Measurements from ENCODE around the gene AMT.
"Not testable (repeated sequence)": the region's sequence is repeated elsewhere in the genome, so short reads cannot be mapped to it uniquely, and the experiment has no call there.

The AMT gene

DNA sequence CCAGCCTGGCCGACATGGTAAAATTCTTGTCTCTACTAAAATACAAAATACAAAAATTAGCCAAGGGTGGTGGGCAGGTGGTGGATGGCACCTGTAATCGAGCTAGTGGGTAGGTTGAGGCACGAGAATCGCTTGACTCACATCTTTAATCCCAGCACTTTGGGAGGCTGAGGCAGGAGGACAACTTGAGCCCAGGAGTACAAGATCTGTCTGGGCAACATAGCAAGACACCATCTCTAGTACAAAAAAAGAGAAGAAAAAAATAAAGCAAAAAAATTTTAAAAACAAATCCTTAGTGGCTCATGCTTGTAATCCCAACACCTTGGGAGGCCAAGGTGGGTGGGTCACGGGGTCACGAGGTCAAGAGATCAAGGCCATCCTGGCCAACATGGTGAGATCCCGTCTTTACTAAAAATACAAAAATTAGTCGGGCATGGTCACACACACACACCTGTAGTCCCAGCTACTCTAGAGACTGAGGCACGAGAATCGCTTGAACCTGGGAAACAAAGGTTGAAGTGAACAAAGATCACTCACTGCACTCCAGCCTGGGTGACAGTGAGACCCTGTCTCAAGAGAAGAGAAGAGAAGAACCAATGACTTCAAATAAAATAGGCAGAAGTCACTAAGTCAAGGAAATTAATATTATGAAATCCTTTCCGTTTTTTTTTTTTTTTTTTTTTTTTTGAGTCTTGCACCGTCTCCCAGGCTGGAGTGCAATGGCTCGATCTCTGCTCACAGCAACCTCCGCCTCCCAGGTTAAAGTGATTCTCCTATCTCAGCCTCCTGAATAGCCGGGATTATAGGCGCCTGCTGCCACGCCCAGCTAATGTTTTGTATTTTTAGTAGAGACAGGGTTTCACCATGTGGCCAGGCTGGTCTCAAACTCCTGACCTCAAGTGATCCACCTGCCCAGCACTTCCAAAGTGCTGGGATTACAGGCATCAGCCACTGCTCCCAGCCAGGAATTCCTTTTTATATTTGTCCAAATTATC lies 15.4 kb downstream of the AMT start:
- Histone ChIP-seq H3K36me3 (ENCODE audit: insufficient read depth, low read length) (peaks cover 17% of the 10 kb centered on the region; the same call in 1 of the 2 replicates), H3K79me2 (ENCODE audit: insufficient read depth, low read length) (peaks cover 98% of the 10 kb centered on the region), H3K9me2 (replicated peaks; ENCODE audit: low read depth, low read length) (no peaks in the 10 kb centered on the region), H3K27me3 (ENCODE audit: insufficient read depth, low read length, poor library complexity, severe bottlenecking) (no peaks in the 10 kb centered on the region), H2AFZ (ENCODE audit: low read length) (no peak overlapping the region), H3K4me3 (ENCODE audit: low read length, poor library complexity, severe bottlenecking) (peak overlapping the region; percentile 79), H3K9ac (ENCODE audit: low read depth, low read length, poor library complexity, severe bottlenecking) (peak overlapping the region; percentile 45), H3K4me2 (ENCODE audit: low read depth, low read length, poor library complexity, severe bottlenecking) (peak overlapping the region; percentile 93), H3F3A (ENCODE audit: low read depth) (no peaks in the 10 kb centered on the region), H4K20me1 (ENCODE audit: insufficient read depth, low read length, poor library complexity, severe bottlenecking) (peaks cover 88% of the 10 kb centered on the region), H3K9me3 (ENCODE audit: insufficient read depth, low read depth, low read length) (no peaks in the 10 kb centered on the region), H3K4me1 (ENCODE audit: insufficient read depth, low read length, poor library complexity, severe bottlenecking) (peaks cover 34% of the 10 kb centered on the region)
- TF ChIP-seq EZH2phosphoT487 (IDR thresholded peaks at IDR 0.05; ENCODE audit: borderline replicate concordance): no peak
- no peak for TF ChIP-seq CTCF (conservative IDR thresholded peaks at IDR 0.05; ENCODE audit: low read length)

GRCh38 chr3:49405570-49405969 lies 16.7 kb downstream of the AMT start:
- Histone ChIP-seq H3K79me2 (ENCODE audit: insufficient read depth, low read length) (peaks cover 100% of the 10 kb centered on the region), H4K20me1 (ENCODE audit: insufficient read depth, low read length, poor library complexity, severe bottlenecking) (peaks cover 90% of the 10 kb centered on the region), H3K36me3 (ENCODE audit: insufficient read depth, low read length) (peaks cover 26% of the 10 kb centered on the region; the same call in 1 of the 2 replicates), H3K4me1 (ENCODE audit: insufficient read depth, low read length, poor library complexity, severe bottlenecking) (peaks cover 29% of the 10 kb centered on the region), H3K4me2 (ENCODE audit: low read depth, low read length, poor library complexity, severe bottlenecking) (peak overlapping the region; percentile 93)
- H3F3A ChIP-seq (ENCODE audit: low read depth); H3K27me3 ChIP-seq (ENCODE audit: insufficient read depth, low read length, poor library complexity, severe bottlenecking); H3K9me3 ChIP-seq (ENCODE audit: insufficient read depth, low read depth, low read length); H3K9me2 ChIP-seq (replicated peaks; ENCODE audit: low read depth, low read length); H2AFZ ChIP-seq (ENCODE audit: low read length); H3K9ac ChIP-seq (ENCODE audit: low read depth, low read length, poor library complexity, severe bottlenecking); H3K4me3 ChIP-seq (ENCODE audit: low read length, poor library complexity, severe bottlenecking): not testable (repeated sequence)

DNA sequence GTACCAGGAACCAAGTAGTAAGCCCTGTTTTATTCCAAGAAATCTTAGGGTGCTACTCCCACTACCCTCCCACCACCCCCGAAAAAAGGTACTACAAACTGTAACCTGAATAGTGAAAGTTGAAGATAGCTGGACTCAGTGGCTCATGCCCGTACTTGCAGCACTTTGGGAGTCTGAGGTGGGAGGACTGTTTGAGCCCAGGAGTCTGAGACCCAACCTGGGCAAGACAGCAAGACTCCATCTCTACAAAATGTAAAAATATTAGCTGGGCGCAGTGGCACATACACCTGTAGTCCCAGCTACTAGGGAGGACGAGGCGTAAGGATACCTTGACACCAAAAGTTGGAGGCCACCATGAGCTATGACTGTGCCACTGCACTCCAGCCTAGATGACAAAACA lies 18.4 kb downstream of the AMT start:
- Histone ChIP-seq H3K9ac (ENCODE audit: low read depth, low read length, poor library complexity, severe bottlenecking) (no peak overlapping the region), H2AFZ (ENCODE audit: low read length) (no peak overlapping the region), H3K4me3 (ENCODE audit: low read length, poor library complexity, severe bottlenecking) (no peak overlapping the region), H3K4me1 (ENCODE audit: insufficient read depth, low read length, poor library complexity, severe bottlenecking) (peaks cover 18% of the 10 kb centered on the region), H3K9me3 (ENCODE audit: insufficient read depth, low read depth, low read length) (no peaks in the 10 kb centered on the region), H3K9me2 (replicated peaks; ENCODE audit: low read depth, low read length) (no peaks in the 10 kb centered on the region), H3K27me3 (ENCODE audit: insufficient read depth, low read length, poor library complexity, severe bottlenecking) (no peaks in the 10 kb centered on the region), H3K36me3 (ENCODE audit: insufficient read depth, low read length) (peaks cover 26% of the 10 kb centered on the region; the same call in 1 of the 2 replicates), H3K79me2 (ENCODE audit: insufficient read depth, low read length) (peaks cover 100% of the 10 kb centered on the region), H3F3A (ENCODE audit: low read depth) (no peaks in the 10 kb centered on the region), H4K20me1 (ENCODE audit: insufficient read depth, low read length, poor library complexity, severe bottlenecking) (peaks cover 89% of the 10 kb centered on the region), H3K4me2 (ENCODE audit: low read depth, low read length, poor library complexity, severe bottlenecking) (no peak overlapping the region)
- TF ChIP-seq CTCF (conservative IDR thresholded peaks at IDR 0.05; ENCODE audit: low read length) (no peak), EZH2phosphoT487 (IDR thresholded peaks at IDR 0.05; ENCODE audit: borderline replicate concordance) (no peak)

All from Loucy (cell line).